ENCODE measurements around the gene PI4KA.
"Not testable (repeated sequence)": the region's sequence is repeated elsewhere in the genome, so short reads cannot be mapped to it uniquely, and the experiment has no call there.

Gene PI4KA

GRCh38 chr22:20673295-20674195 lies 185.1 kb downstream of the PI4KA start:
- Histone ChIP-seq H3K4me3 (ENCODE audit: low read length) (no peak overlapping the region), H3K4me1 (ENCODE audit: control insufficient read depth, low read depth, low read length) (no peaks in the 10 kb centered on the region), H3K36me3 (ENCODE audit: control insufficient read depth, low read depth, low read length) (no peaks in the 10 kb centered on the region), H3K9me3 (ENCODE audit: control insufficient read depth, low read depth, low read length) (no peaks in the 10 kb centered on the region), H3K27me3 (ENCODE audit: control insufficient read depth, insufficient read depth, low read length) (no peaks in the 10 kb centered on the region), H3K27ac (ENCODE audit: low read length) (no peak overlapping the region), H3K9ac (ENCODE audit: low read length) (no peak overlapping the region)

DNA sequence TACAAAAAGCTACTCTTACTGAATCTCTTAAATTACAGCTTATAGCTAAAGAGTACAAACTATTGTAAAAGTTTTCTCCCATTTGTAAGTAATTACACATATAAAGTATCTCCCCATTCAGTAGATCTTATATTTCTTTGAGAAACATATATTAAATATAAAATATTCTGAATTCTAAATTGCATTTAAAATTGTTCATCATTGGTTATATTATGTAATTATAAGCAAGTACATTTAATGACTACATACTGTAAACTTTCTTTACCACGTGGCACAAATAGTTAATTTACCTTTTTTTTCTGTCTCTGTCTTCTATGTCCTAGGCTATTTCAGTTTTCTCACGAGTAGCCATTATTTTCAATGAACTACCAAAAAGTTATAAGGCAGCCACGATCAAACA lies 185.9 kb downstream of the PI4KA start:
- Histone ChIP-seq H3K4me1 (ENCODE audit: control insufficient read depth, low read depth, low read length) (no peaks in the 10 kb centered on the region), H3K27ac (ENCODE audit: low read length) (no peak overlapping the region), H3K9ac (ENCODE audit: low read length) (no peak overlapping the region), H3K4me3 (ENCODE audit: low read length) (no peak overlapping the region), H3K27me3 (ENCODE audit: control insufficient read depth, insufficient read depth, low read length) (no peaks in the 10 kb centered on the region), H3K9me3 (ENCODE audit: control insufficient read depth, low read depth, low read length) (no peaks in the 10 kb centered on the region), H3K36me3 (ENCODE audit: control insufficient read depth, low read depth, low read length) (no peaks in the 10 kb centered on the region)

GRCh38 chr22:20672082-20672424 lies 186.6 kb downstream of the PI4KA start:
- Histone ChIP-seq H3K9ac (ENCODE audit: low read length) (no peak overlapping the region), H3K9me3 (ENCODE audit: control insufficient read depth, low read depth, low read length) (no peaks in the 10 kb centered on the region), H3K27me3 (ENCODE audit: control insufficient read depth, insufficient read depth, low read length) (no peaks in the 10 kb centered on the region), H3K4me1 (ENCODE audit: control insufficient read depth, low read depth, low read length) (no peaks in the 10 kb centered on the region), H3K36me3 (ENCODE audit: control insufficient read depth, low read depth, low read length) (no peaks in the 10 kb centered on the region), H3K4me3 (ENCODE audit: low read length) (no peak overlapping the region), H3K27ac (ENCODE audit: low read length) (no peak overlapping the region)

GRCh38 chr22:20671409-20672081 lies 187.1 kb downstream of the PI4KA start:
- Histone ChIP-seq H3K4me1 (ENCODE audit: control insufficient read depth, low read depth, low read length) (no peaks in the 10 kb centered on the region), H3K9ac (ENCODE audit: low read length) (no peak overlapping the region), H3K27ac (ENCODE audit: low read length) (no peak overlapping the region), H3K9me3 (ENCODE audit: control insufficient read depth, low read depth, low read length) (no peaks in the 10 kb centered on the region), H3K4me3 (ENCODE audit: low read length) (no peak overlapping the region), H3K36me3 (ENCODE audit: control insufficient read depth, low read depth, low read length) (no peaks in the 10 kb centered on the region), H3K27me3 (ENCODE audit: control insufficient read depth, insufficient read depth, low read length) (no peaks in the 10 kb centered on the region)

GRCh38 chr22:20670457-20671261 lies 188.0 kb downstream of the PI4KA start:
- not testable (repeated sequence) for H3K36me3 ChIP-seq (ENCODE audit: control insufficient read depth, low read depth, low read length); H3K27me3 ChIP-seq (ENCODE audit: control insufficient read depth, insufficient read depth, low read length); H3K4me1 ChIP-seq (ENCODE audit: control insufficient read depth, low read depth, low read length); H3K9me3 ChIP-seq (ENCODE audit: control insufficient read depth, low read depth, low read length); H3K4me3 ChIP-seq (ENCODE audit: low read length); H3K27ac ChIP-seq (ENCODE audit: low read length); H3K9ac ChIP-seq (ENCODE audit: low read length)

DNA sequence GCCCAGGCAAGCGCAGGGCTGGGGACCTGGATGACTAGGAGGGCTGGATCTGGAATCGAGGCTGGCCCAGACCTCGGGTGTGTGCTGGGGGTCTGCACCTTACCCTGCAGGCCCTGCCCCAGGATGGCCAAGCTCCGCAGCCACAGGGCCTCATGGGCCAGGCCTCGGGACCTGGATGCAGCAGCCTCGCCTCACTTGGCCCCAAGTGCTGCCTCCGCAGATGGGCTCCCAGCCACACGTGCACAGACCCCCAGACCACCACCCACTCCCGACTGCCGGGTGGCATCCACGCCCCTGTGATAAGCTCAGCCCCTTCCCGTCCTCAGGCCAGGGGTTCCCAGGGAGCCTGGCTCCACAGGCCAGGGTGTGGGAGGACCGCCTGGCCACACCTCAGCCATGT lies 188.7 kb downstream of the PI4KA start:
- H3K27me3 ChIP-seq (ENCODE audit: control insufficient read depth, insufficient read depth, low read length); H3K4me1 ChIP-seq (ENCODE audit: control insufficient read depth, low read depth, low read length); H3K9me3 ChIP-seq (ENCODE audit: control insufficient read depth, low read depth, low read length); H3K4me3 ChIP-seq (ENCODE audit: low read length); H3K36me3 ChIP-seq (ENCODE audit: control insufficient read depth, low read depth, low read length); H3K27ac ChIP-seq (ENCODE audit: low read length); H3K9ac ChIP-seq (ENCODE audit: low read length): not testable (repeated sequence)

GRCh38 chr22:20669471-20669870 lies 189.1 kb downstream of the PI4KA start:
- not testable (repeated sequence) for H3K36me3 ChIP-seq (ENCODE audit: control insufficient read depth, low read depth, low read length)

DNA sequence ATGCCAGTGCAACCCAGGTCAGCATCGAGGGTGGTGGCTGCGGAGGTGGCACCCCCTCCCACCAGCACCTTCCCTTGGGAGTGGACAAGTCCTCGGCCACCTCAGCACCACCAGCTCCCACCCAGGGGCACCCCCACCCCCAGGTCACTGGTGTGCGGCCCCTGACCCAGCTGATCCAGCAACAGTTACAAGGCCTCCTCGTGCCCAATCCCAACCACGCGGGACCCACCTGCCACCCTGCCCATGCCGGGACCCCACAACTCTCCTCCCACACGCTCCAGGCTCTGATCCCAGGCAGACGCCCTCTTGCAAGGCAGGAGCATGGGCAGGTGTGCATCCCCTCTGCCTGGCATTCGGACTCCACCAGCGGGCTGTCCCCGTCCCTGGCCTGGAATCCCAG lies 189.8 kb downstream of the PI4KA start:
- H3K4me1 ChIP-seq (ENCODE audit: control insufficient read depth, low read depth, low read length); H3K9ac ChIP-seq (ENCODE audit: low read length); H3K4me3 ChIP-seq (ENCODE audit: low read length); H3K36me3 ChIP-seq (ENCODE audit: control insufficient read depth, low read depth, low read length); H3K27ac ChIP-seq (ENCODE audit: low read length); H3K9me3 ChIP-seq (ENCODE audit: control insufficient read depth, low read depth, low read length); H3K27me3 ChIP-seq (ENCODE audit: control insufficient read depth, insufficient read depth, low read length): not testable (repeated sequence)

More at GRCh38 chr22:20669471-20669870, 189.1 kb downstream of the PI4KA start:
- not testable (repeated sequence) for H3K4me3 ChIP-seq (ENCODE audit: low read length); H3K9ac ChIP-seq (ENCODE audit: low read length); H3K27me3 ChIP-seq (ENCODE audit: control insufficient read depth, insufficient read depth, low read length); H3K9me3 ChIP-seq (ENCODE audit: control insufficient read depth, low read depth, low read length); H3K27ac ChIP-seq (ENCODE audit: low read length); H3K4me1 ChIP-seq (ENCODE audit: control insufficient read depth, low read depth, low read length)

GRCh38 chr22:20668226-20668625 lies 190.4 kb downstream of the PI4KA start:
- H3K9me3 ChIP-seq (ENCODE audit: control insufficient read depth, low read depth, low read length); H3K36me3 ChIP-seq (ENCODE audit: control insufficient read depth, low read depth, low read length); H3K4me3 ChIP-seq (ENCODE audit: low read length); H3K27me3 ChIP-seq (ENCODE audit: control insufficient read depth, insufficient read depth, low read length); H3K27ac ChIP-seq (ENCODE audit: low read length); H3K4me1 ChIP-seq (ENCODE audit: control insufficient read depth, low read depth, low read length); H3K9ac ChIP-seq (ENCODE audit: low read length): not testable (repeated sequence)

GRCh38 chr22:20667548-20667947 lies 191.1 kb downstream of the PI4KA start:
- not testable (repeated sequence) for H3K4me3 ChIP-seq (ENCODE audit: low read length); H3K36me3 ChIP-seq (ENCODE audit: control insufficient read depth, low read depth, low read length); H3K27ac ChIP-seq (ENCODE audit: low read length); H3K4me1 ChIP-seq (ENCODE audit: control insufficient read depth, low read depth, low read length); H3K27me3 ChIP-seq (ENCODE audit: control insufficient read depth, insufficient read depth, low read length); H3K9ac ChIP-seq (ENCODE audit: low read length); H3K9me3 ChIP-seq (ENCODE audit: control insufficient read depth, low read depth, low read length)

GRCh38 chr22:20666560-20666959 lies 192.1 kb downstream of the PI4KA start:
- Histone ChIP-seq H3K27ac (ENCODE audit: low read length) (no peak overlapping the region), H3K4me3 (ENCODE audit: low read length) (no peak overlapping the region), H3K27me3 (ENCODE audit: control insufficient read depth, insufficient read depth, low read length) (no peaks in the 10 kb centered on the region), H3K36me3 (ENCODE audit: control insufficient read depth, low read depth, low read length) (no peaks in the 10 kb centered on the region), H3K4me1 (ENCODE audit: control insufficient read depth, low read depth, low read length) (no peaks in the 10 kb centered on the region), H3K9ac (ENCODE audit: low read length) (no peak overlapping the region), H3K9me3 (ENCODE audit: control insufficient read depth, low read depth, low read length) (no peaks in the 10 kb centered on the region)

All from iPS-18a (cell line).